ENCODE data around the gene SPATA4. TPM values are rescaled to one million over a fixed set of nuclear protein-coding genes. Genes with fewer than 3 reads are reported as not detected.

Gene SPATA4
- total RNA-seq, 1 experiment from 2014 or later: not detected

GRCh38 chr4:176186671-176187395, 8.6 kb downstream of the SPATA4 start:
- Histone ChIP-seq H4K20me1 (ENCODE audit: control insufficient read depth, insufficient read depth, insufficient read length) (no peaks in the 10 kb centered on the region), H3K4ac (ENCODE audit: low read depth, low read length) (no peak overlapping the region), H3K23me2 (ENCODE audit: insufficient read length, low read depth, low read length, poor library complexity, severe bottlenecking) (no peaks in the 10 kb centered on the region), H3K4me2 (ENCODE audit: insufficient read depth, insufficient read length, low read length) (no peak overlapping the region), H2AK5ac (ENCODE audit: insufficient read length, low read length) (no peak overlapping the region), H4K91ac (ENCODE audit: insufficient read length, low read depth, low read length) (no peak overlapping the region), H3K56ac (ENCODE audit: insufficient read length, low read depth, low read length) (no peak overlapping the region), H3K9ac (ENCODE audit: extremely low read depth, insufficient read length, low read length) (no peak overlapping the region), H3K9me3 (ENCODE audit: control insufficient read depth, low read depth, low read length) (no peaks in the 10 kb centered on the region), H2BK120ac (ENCODE audit: low read depth, low read length, poor library complexity, severe bottlenecking) (no peak overlapping the region), H3K79me1 (ENCODE audit: insufficient read depth, low read depth, low read length, poor library complexity, severe bottlenecking) (no peaks in the 10 kb centered on the region), H2BK12ac (ENCODE audit: insufficient read length, low read depth, low read length) (peak overlapping the region; percentile 62), H2BK20ac (ENCODE audit: low read depth, low read length, poor library complexity, severe bottlenecking) (no peak overlapping the region), H3K27ac (ENCODE audit: insufficient read length, low read depth, low read length) (peak overlapping the region; percentile 66), H3T11ph (ENCODE audit: low read length) (no peak overlapping the region), H2AFZ (ENCODE audit: low read length) (no peak overlapping the region), H3K27me3 (ENCODE audit: insufficient read depth, low read length) (no peaks in the 10 kb centered on the region), H3K14ac (ENCODE audit: insufficient read depth, low read length) (no peak overlapping the region), H3K79me2 (ENCODE audit: insufficient read depth, low read length) (no peaks in the 10 kb centered on the region), H3K18ac (ENCODE audit: insufficient read length, low read depth, low read length) (no peak overlapping the region), H3K4me1 (ENCODE audit: insufficient read depth, low read length) (peaks cover 3% of the 10 kb centered on the region), H2BK5ac (ENCODE audit: insufficient read length, low read length) (no peak overlapping the region), H3K23ac (ENCODE audit: insufficient read length, low read depth, low read length) (no peak overlapping the region), H2BK15ac (ENCODE audit: low read depth, low read length) (no peak overlapping the region), H4K5ac (ENCODE audit: insufficient read length, low read depth, low read length) (no peak overlapping the region), H4K8ac (replicated peaks; ENCODE audit: insufficient read length, low read depth, low read length) (no peak overlapping the region)
- H3K36me3 Mint-ChIP-seq (ENCODE audit: insufficient read depth in 1 of 3, low read depth in 3 of 3): no peaks in the 10 kb centered on the region
- TF ChIP-seq, protein P1, sequence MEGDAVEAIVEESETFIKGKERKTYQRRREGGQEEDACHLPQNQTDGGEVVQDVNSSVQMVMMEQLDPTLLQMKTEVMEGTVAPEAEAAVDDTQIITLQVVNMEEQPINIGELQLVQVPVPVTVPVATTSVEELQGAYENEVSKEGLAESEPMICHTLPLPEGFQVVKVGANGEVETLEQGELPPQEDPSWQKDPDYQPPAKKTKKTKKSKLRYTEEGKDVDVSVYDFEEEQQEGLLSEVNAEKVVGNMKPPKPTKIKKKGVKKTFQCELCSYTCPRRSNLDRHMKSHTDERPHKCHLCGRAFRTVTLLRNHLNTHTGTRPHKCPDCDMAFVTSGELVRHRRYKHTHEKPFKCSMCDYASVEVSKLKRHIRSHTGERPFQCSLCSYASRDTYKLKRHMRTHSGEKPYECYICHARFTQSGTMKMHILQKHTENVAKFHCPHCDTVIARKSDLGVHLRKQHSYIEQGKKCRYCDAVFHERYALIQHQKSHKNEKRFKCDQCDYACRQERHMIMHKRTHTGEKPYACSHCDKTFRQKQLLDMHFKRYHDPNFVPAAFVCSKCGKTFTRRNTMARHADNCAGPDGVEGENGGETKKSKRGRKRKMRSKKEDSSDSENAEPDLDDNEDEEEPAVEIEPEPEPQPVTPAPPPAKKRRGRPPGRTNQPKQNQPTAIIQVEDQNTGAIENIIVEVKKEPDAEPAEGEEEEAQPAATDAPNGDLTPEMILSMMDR (conservative IDR thresholded peaks at IDR 0.05): no peak
- no CpG with 5 or more reads among the region's 6 CpGs for WGBS (ENCODE audit: extremely low coverage, insufficient read length, low lambda C conversion rate)
- H3K4me1 Mint-ChIP-seq: peaks cover 30 to 34% of the 10 kb centered on the region in 2 experiments
- no peaks in the 10 kb centered on the region for H3K9me3 Mint-ChIP-seq
- no peak for DNase-seq
- no peaks in the 10 kb centered on the region for H3K27me3 Mint-ChIP-seq (ENCODE audit: low read depth)
- H3K4me3 Mint-ChIP-seq: no peak overlapping the region; a peak in 1 of 5 replicates
- H3K27ac Mint-ChIP-seq: peak overlapping the region; percentile 81 to 91 (median 86); a peak in 4 of 7 replicates

All from H9 (cell line).